Fibroblast of skin of right quadriceps (primary cell): Measurements from ENCODE around the gene F8.
A peak's percentile ranks its signal among the peaks of the same experiment; 100 is the strongest.

ENCODE experiments used
- DNase-seq: peaks from one replicate; pipeline ENCODE4 v3.0.0-alpha.2; 2013

Gene F8

GRCh38 chrX:155022585-155022984, at the start of gene F8:
TSS of gene F8 (minus strand) at chrX:155022723. CDS start at chrX:155022552, 171 bp downstream.
- no peak for DNase-seq

DNA sequence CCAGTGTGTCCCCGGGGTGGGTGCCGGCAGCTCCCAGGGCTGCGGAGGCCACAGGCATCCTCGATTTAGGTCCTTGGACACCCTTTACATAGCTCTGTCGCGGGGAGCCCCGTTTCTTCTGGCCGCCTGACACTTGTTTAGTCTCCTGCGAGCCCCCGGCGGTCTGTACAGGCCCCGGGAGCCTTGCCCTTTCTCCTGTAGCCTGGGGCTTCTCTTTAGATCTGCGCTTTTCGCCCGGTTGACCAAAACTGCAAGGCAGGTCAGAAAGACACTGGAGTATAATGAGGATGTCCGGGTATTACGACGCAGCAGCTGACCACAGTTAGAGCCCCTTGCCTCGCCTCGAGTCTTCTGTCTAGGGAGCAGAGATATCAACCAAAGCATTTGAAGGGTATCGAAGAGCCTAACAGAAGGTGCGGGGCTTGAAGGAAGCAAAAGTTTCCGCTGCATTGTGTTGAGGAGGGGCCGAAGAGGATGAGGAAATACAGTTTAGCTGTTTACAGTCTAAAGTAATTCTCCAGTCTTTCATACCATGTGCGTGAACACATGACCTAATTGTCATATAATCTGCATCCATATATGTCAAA, 49.3 kb upstream of the F8 start:
- peak; percentile 2 for DNase-seq

DNA sequence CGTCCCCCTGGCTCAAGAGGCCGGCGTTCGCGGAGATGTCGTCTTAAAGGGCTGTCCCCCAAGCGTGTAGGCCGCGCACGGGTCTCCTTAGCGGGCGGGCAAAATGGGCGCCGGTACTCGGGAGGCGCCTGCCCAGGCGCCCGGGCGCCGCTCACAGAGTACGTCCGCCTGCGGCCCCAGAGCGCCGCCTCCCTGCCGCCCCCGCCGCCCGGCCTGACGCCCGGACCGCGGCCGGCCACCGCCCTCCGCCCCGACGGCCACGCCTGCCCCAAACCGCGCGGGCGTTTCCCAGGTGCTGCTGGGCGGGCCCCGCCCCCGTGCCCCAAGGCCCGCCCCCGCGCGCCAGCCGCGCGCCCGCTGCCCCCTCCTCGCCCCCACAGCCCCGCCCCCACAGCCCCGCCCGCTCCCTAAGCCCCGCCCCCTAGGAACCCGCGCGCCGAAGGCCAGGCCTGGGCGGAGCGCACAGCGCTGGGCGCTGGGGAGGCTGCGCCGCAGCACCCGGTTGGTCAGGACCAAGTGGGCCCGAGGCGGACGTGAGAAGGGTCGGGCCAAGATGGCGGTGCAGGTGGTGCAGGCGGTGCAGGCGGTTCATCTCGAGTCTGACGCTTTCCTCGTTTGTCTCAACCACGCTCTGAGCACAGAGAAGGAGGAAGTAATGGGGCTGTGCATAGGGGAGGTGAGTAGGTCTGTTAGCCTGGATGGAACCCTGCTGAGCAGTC, 48.6 kb upstream of the F8 start, which contains the start of the genes BRCC3, CMC4 and MTCP1:
TSS of gene BRCC3 (plus strand) at position 534 of the 719 bp plus-strand sequence. CDS start at position 554, 20 bp downstream.
TSS of gene CMC4 (minus strand) at position 162 of the 719 bp plus-strand sequence. CDS start 7,113 bp downstream, outside the sequence.
TSS of gene MTCP1 (minus strand) at position 162 of the 719 bp plus-strand sequence. CDS start 5,126 bp downstream, outside the sequence.
- peak; percentile 75 for DNase-seq

- no peak for DNase-seq
Measured at GRCh38 chrX:155070663-155070974, 48.1 kb upstream of the F8 start.

- no peak for DNase-seq
Measured at GRCh38 chrX:155070038-155070437, 47.5 kb upstream of the F8 start.

GRCh38 chrX:155069414-155069813, 46.9 kb upstream of the F8 start:
- no peak for DNase-seq

DNA sequence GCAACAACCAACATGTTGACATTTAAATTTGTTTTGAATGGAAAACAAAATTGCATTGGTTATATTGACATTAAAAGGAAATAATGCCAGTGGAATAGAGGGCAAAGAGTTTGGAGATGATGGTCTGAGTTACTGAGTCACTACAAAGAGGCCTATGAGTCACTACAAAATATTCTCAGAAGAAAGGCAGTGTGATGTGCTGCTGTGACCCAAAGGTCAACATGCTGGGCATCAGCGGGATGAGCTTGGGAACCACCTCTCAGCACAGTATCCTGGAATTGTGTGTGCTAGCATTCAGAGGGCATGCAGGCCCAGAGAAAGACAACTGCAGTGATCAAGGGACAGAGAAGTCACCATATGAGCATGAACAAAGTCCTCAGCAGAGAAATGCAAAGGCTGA, 45.6 kb upstream of the F8 start:
- DNase-seq, result peak; percentile 23

DNA sequence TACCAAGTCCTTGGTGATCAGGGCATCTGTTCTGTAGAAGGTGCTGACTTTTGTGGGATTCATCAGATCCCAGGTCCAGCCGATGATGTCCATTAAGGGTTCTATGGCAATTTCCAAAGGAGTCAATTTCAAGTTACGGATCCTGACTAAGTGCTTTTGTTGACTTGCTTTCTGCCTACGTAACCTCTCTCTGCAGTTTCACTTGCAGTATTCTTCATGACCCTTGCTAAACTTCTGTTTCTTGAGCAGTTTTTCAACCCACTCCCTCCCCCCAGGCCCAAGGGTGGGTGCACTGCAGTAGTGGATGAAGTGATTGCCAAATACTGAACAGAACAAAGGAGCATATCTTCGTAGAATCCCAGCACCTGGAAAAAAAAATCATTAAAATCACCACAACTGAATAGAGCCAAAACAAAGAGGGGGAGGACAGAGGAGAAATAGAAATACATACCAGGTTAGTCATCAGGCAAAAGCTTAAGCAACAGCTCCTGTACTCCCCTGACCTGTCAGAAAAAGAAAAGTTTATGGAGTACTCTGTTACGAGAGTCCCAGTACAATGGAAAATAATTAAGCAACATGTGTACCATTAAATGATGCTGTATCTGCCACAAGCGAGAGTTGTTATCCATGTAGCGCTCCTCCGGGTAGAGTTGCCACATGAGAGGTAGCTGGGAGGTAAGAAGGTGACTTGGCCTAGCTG, 42.7 kb upstream of the F8 start:
- peak; percentile 27 for DNase-seq

DNA sequence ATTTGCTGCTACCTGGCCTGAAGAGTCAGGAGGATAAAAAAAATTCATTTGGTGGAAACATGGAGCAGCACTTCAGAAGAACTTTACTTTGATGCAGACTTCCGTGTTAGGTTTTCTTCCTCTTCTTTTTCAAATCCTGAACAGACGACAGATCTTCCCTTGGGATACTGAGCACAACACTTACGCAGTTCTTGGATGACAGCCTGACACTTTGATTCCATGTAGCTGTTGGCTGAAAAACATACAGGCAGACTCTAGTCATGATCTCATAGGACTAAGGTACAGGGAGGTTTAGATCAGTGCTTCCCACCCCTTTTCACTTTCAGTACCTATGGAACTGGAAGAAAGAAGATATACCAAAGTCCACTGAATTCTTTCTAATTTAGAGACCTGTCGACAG, 39.2 kb upstream of the F8 start:
- no peak for DNase-seq

GRCh38 chrX:155056877-155057792, 34.6 kb upstream of the F8 start:
- DNase-seq, result peak; percentile 66

DNA sequence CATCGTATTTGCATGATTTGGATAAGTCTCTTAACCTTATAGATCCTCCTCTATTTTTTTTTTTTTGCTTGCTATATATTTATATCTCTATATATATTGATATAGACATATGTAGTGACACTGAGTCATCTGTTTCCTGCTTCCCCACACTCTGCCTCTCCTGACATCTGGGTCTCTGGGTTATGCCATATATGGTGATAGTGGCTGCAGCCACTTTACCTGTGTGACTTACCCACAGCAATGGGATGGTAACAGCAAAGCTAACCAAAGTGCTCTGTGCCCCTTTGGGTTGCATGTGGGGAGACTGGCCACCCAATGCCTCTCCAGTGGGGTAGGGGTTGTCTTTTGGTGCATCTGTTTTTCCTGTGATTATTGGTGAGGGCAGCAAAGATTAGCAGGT, 33.9 kb upstream of the F8 start:
- DNase-seq, result no peak

GRCh38 chrX:155055494-155055893, 33.0 kb upstream of the F8 start:
- no peak for DNase-seq

GRCh38 chrX:155054255-155054654, 31.7 kb upstream of the F8 start:
- DNase-seq, result no peak

DNA sequence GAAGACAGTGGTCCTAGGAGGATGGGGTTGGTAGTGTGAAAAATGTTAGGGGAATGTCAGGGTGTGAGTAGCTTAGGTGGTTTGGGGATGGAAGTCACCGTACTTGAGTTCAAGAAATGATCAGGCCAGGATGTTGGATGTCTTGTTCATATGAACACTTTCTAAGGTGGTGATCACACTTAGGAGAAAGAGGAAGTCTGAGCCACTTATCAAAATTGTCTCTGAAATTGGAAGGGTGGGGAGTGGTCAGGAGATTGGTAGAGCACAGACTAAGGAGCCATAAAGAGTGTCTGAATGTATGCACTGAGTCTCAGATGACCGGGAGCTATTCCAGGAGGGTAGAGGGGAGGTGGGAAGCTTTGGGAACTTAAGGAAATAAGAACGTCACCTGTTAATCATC, 31.1 kb upstream of the F8 start:
- no peak for DNase-seq

GRCh38 chrX:155052738-155053498, 30.4 kb upstream of the F8 start:
- DNase-seq, result no peak

- peak; percentile 33 for DNase-seq
Measured at GRCh38 chrX:155048977-155049619, 26.6 kb upstream of the F8 start.

DNA sequence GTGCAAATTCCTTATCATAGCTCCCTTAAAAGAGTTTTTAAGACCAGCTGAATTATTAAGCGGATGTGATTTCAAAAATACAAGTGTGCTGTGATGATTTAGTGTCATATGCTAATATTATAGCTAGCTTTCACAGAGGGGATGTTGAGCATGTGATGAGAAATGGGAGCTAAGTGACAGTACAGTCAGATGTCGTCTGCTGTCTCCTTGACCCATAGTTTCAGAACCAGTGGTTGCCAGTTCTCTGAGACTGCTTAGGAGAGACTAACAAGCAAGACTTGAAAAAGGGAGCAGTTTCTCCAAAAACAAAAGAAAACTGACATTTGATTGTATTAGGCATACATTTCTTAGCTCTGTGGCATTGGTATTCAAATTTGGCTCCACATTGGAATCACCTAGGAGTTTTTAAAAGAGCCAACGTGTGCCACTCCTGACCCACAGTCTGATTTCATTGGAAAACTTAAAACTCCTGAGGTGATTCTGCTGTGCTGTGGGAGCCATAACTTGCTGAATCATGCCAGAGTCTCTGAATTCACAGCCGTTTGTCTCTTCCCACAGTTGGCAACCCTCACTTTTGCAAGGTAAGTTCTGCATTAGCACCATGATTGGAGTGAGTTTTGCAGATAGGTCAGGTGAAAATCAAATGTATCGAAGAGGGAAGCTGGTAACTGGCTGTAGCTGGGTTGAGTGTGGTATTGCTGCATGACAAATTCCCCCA, 24.4 kb upstream of the F8 start:
- no peak for DNase-seq

GRCh38 chrX:155046129-155046810, 23.7 kb upstream of the F8 start:
- DNase-seq, result no peak

- no peak for DNase-seq
Measured at GRCh38 chrX:155035688-155036087, 13.2 kb upstream of the F8 start.

GRCh38 chrX:155031657-155032056, 9.1 kb upstream of the F8 start:
- DNase-seq, result no peak
